Fibroblast of gingiva (primary cell): ENCODE data around the gene PRKCZ.

Source experiments
- DNase-seq: peaks from one replicate; pipeline ENCODE4 v3.0.0-alpha.2; 2011; ENCODE audit warnings: low read depth

PRKCZ gene

GRCh38 chr1:2160451-2161300 lies 110.5 kb downstream of the PRKCZ start:
- DNase-seq: no peak

DNA sequence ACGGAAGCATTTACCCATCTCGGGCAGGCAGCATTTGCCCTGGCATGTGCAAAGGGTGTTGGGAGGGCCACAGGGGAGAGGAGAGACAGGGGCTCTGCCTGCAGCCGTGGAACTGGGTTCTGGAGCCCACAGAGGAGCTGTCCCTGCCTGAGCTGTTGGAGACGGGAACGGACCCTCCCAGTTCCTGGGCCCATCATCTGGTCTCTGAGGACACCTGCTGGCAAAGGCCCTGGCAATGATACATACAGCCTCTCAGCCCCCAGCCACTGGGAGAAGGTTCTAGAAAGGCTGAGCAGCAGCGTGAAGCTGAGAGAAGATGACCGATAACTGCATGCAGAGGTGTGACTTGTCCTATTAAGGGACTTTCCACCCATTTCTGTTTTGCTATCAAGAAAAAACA lies 113.0 kb downstream of the PRKCZ start:
- DNase-seq: no peak

DNA sequence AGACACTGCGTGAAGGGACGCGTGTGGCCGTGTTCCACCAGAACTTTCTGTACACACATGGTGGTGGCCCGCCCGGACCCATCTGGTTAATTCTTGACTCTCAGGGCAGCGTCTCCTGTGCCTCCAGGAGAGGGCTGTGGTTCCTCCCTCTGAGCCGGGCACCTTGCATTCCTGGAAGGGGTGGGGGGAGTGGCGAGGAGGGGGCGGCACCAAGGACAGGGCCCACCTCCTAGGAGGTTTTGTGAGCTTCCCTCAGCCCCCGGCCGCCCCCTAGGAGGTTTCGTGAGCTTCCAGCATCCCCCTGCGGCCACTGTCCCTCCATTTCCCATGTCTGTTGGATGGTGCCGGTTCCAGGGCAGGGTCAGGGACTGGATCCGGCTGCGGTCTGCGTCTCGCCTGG lies 115.4 kb downstream of the PRKCZ start:
- no peak for DNase-seq

GRCh38 chr1:2166254-2166653 lies 116.0 kb downstream of the PRKCZ start:
- DNase-seq: no peak

GRCh38 chr1:2166695-2167094 lies 116.5 kb downstream of the PRKCZ start:
- no peak for DNase-seq

DNA sequence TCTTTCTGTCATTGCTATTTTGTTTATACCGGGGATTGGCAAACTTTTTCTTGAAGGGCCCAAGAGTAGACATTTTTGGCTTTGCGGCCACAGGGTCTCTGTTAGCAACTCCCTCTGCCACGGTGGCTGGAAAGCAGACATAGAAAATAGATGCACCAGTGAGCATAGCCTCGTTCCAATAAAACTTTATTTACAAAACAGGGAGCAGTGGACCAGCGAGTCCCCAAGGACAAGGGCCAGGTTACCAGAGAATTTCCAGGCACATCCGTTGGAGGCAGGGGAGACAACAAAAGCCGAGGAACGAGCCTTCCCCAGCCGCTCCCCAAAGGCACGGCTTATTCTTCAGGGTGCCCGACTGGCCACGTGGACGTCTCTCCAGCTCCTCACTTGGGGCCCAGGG lies 117.9 kb downstream of the PRKCZ start:
- no peak for DNase-seq

DNA sequence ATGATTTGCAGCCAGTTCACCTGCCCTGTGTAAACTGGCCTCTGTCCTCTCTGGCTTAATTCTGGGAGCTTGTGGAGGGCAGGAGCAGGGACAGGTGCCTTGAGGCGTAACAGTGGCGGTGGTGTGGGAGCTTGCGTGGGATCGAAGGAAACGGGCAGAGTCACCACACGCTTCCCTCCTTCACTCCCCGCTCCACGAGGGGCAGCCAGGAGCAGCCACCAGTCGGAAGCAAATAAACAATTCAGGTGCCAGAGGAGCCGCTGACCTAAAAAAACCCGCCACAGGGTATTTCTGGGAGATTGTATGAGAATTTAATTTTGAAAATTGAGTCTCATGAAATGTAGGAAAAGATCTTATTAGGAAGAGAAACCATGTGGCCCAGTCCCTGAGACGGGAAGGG lies 118.3 kb downstream of the PRKCZ start:
- no peak for DNase-seq

DNA sequence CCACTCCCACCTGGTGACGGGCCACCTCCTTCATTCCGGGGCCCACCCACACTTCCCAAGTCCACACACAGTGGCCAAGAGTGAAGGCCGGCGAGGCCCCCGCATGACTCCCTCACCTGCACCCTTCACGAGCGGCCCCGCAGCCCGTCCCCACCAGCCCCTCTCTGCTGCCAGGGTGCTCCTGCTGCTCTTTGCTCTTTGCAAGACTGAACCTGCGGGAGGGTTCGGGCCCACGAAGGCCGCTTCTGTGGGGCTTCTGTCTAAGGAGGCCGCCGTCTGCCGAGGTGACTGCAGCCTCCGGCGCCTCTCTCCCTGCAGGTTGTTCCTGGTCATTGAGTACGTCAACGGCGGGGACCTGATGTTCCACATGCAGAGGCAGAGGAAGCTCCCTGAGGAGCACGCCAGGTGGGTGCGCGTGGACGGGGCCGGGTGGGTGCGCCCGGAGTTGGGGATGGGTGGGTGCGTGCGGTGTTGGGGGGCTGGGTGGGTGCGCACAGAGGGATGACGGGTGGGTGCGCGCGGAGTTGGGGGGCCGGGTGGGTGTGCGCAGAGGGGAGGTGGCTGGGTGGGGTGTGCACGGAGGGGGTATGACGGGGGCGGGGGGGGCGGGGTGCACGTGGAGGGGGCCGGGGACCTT lies 119.1 kb downstream of the PRKCZ start:
- no peak for DNase-seq

- DNase-seq: no peak
These were observed 120.0 kb downstream of the PRKCZ start for GRCh38 chr1:2170211-2170610.

- no peak for DNase-seq
These were observed 121.8 kb downstream of the PRKCZ start for GRCh38 chr1:2172012-2172411.

- no peak for DNase-seq
These were observed 122.4 kb downstream of the PRKCZ start for GRCh38 chr1:2172551-2173146.

DNA sequence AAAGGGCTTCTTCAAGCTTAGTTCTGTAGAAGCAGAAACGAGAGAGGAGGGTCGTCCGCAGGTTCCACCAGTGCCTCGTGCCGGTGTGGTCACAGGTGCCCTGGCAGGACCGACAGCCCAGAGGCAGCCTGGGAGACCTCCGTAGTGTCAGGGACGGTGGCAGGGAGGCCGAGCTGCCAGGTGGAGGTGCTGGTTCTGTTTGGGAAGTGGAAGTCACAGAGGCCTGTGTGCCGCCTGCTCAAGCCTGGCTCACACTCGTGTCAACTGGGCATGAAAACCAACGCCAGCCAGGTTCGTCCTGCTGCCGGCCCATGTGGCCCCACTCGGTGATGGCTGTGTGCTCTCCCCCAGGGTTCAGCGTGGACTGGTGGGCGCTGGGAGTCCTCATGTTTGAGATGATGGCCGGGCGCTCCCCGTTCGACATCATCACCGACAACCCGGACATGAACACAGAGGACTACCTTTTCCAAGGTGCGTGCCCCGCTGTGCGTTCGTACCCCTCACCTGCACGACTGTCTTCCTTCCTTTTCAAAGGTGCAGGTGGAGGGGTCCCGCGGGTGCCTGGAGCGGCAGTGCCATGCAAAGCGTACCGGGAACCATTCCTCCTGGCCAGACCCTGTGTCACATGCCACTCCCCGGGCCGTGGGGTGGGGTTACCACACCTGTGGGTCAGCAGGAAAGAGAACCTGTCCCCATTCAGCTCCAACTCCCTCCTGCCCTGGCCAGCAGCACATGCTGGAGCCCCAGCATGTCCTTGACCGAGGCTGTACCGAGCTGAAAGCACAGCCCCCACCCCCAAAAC lies 123.5 kb downstream of the PRKCZ start:
- DNase-seq: no peak

GRCh38 chr1:2174348-2175054 lies 124.3 kb downstream of the PRKCZ start:
- DNase-seq: peak; percentile 38

DNA sequence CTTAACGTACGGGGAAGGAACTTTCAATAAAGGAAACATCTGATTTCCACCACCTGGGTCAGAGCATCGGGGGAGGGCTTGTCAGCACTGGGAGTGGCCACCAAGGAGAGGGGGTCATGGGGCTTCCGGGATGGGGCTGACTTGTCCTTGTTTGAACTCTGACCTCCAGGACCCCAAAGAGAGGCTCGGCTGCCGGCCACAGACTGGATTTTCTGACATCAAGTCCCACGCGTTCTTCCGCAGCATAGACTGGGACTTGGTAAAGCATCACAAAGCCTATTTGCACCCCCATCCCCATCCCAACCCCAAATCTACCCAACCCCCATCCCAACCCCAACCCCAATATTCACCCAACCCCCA lies 124.8 kb downstream of the PRKCZ start:
- no peak for DNase-seq

- DNase-seq: no peak
These were observed 125.7 kb downstream of the PRKCZ start for GRCh38 chr1:2175681-2176454.

DNA sequence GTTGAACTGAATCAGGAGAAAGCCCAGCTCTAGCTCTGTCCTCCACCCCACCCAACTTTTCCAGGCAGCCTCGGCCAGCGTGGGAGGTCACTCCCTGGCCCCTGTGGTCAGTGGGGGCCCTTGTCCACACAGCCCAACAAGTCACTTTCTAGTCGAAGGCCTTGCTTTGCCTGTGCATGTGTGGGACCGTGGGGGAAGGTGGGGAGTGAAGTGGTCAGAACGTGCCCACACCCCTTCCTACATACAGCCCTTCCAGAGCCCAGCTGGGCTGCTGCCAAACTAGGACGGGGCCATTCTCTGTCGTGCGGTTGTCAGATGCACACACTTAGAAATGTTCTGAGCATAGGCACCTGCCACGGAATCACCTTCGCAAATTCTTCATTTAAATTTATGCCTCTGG lies 126.4 kb downstream of the PRKCZ start:
- DNase-seq: no peak

DNA sequence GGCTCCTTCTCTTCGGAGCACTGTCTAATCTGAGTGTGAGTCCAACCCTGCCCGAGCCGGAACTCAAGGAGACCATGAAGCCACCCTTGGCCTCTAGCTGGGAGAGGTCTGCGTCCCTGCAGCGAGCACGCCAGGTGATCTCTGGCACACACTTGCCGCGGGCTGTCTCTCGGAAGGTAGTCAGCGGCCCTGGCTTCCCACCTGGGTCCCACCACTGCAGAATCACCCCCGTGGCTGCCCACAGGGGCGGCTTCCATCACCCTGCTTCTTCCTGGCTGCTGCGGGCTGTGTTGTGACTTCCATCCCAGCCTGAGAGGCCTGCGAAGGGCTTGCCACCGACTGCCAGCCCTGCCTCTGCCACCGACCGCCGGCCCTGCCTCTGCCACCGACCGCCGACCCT lies 127.3 kb downstream of the PRKCZ start:
- DNase-seq: no peak

DNA sequence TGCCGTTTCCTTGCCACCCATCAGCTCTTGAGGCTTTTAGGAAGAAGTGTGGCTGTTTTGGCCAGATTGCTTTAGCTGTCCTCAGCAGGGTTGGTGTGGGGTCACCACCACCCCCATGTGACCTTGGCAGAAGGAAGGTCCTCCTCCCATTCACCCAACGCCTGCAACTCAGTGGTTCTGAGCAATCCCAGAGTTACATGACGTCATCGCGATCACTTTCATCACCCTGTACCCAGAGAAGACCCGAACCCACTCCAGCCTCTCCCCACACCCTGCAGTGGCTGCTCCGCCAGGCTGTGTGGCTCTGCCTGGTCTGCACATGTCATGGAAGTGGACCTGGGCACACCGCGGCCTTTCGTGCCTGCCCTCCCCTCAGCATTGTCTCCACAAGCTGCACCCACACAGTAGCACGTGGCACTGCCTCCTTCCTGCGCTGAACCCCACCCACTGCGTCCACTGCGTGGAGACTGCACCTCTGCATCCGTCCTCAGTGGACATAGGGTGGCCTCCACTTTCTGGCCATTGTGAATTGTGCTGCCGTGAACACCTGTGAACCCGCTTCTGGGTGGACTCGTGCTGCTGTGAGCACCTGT lies 127.8 kb downstream of the PRKCZ start:
- DNase-seq: no peak

DNA sequence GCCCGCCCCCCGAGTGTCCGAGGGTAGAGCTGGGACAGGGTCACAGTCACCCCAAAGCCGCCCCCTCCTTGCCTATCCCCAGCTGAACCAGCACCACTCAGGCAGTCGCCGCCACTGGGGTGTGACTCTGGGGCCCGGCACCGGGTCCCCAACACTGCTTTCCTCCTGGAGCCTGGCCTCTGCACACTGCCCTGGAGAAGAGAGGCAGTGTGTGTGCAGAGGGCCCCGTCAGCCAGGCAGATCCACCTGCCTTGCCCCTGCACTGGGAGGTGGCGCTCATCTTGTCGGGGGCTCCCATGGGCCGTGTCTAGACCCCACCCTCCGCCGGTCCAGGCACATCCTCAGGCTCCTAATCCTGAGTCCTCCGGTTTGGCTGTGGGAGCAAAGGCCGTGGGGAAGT lies 128.7 kb downstream of the PRKCZ start:
- no peak for DNase-seq

DNA sequence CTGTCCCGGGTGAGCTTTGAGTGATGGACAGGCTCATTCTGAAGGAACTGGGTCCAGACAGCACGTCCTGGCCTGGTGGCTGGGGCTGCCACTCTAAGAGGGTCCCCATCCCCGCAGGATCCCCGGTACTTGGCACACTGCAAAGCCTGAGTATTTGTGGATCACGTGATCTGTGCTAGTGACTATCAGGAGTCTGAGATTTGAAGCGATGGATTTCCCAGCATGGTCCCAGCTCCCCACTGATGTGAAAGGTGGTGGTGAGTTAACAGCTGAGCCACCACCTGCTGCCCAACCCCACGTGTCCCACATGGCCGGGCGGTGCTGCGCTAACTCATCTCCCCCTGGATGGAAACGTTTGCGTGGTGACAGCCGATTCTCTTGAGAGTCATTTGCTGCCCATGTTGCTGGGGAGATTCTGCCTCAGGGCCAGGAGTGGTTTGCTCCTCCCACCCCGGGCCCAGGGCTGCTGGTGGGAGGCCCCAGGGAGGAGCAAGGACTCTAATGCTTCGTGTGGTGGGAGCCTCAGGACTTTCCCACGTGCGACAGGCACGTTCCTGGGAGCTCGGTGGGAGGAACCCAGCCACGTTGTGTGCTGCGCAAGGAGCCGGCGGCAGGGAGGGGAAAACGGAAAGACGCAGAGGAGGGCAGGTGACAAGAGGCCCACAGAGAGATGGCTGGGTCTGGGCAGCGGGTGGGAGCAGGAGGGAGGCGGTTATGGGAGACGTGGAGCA lies 129.2 kb downstream of the PRKCZ start:
- no peak for DNase-seq
